HL-60 (cell line): Measurements from ENCODE around the gene CXCR5.

Experiments used
- GABPA ChIP-seq: IDR thresholded peaks from 2 replicates; pipeline ENCODE4 v1.6.1; 2012; ENCODE audit warnings: low read depth
- POLR2AphosphoS5 ChIP-seq: IDR thresholded peaks from 2 replicates; pipeline ENCODE4 v1.6.1; 2012; ENCODE audit warnings: low read depth
- TF ChIP-seq, protein P1 (sequence below): IDR thresholded peaks from one replicate; pipeline ENCODE4 v1.5.1; 2011; ENCODE audit warnings: low read length, control low read depth, inconsistent platforms; ENCODE audit not compliant: insufficient read depth
- TF ChIP-seq, protein P2 (sequence below): IDR thresholded peaks from 2 replicates; pipeline ENCODE4 v1.6.1; 2012; ENCODE audit warnings: low read depth; ENCODE audit not compliant: insufficient replicate concordance

DNA sequence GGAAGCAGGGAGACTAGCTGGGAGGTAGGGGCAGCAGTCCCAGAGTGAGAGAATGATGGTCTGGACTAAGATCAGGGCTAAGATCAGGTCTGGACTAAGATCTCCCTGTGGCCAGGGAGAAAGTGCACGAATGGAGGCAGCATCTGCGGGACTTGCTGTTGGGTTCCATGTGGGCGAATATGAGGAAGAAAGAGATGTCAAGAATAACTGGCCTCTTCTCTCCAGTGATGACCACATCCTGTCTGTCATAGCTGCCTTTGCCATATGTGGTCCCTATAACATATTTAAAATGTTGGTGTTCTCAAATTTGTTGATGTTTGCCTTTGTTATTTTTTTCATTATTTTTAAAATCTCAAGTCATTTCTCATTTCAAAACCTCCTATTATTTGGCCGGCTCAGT, 27.4 kb upstream of the CXCR5 start:
- TF ChIP-seq GABPA (no peak), POLR2AphosphoS5 (no peak)
- TF ChIP-seq, protein P1, sequence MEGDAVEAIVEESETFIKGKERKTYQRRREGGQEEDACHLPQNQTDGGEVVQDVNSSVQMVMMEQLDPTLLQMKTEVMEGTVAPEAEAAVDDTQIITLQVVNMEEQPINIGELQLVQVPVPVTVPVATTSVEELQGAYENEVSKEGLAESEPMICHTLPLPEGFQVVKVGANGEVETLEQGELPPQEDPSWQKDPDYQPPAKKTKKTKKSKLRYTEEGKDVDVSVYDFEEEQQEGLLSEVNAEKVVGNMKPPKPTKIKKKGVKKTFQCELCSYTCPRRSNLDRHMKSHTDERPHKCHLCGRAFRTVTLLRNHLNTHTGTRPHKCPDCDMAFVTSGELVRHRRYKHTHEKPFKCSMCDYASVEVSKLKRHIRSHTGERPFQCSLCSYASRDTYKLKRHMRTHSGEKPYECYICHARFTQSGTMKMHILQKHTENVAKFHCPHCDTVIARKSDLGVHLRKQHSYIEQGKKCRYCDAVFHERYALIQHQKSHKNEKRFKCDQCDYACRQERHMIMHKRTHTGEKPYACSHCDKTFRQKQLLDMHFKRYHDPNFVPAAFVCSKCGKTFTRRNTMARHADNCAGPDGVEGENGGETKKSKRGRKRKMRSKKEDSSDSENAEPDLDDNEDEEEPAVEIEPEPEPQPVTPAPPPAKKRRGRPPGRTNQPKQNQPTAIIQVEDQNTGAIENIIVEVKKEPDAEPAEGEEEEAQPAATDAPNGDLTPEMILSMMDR, result no peak
- TF ChIP-seq, protein P2, sequence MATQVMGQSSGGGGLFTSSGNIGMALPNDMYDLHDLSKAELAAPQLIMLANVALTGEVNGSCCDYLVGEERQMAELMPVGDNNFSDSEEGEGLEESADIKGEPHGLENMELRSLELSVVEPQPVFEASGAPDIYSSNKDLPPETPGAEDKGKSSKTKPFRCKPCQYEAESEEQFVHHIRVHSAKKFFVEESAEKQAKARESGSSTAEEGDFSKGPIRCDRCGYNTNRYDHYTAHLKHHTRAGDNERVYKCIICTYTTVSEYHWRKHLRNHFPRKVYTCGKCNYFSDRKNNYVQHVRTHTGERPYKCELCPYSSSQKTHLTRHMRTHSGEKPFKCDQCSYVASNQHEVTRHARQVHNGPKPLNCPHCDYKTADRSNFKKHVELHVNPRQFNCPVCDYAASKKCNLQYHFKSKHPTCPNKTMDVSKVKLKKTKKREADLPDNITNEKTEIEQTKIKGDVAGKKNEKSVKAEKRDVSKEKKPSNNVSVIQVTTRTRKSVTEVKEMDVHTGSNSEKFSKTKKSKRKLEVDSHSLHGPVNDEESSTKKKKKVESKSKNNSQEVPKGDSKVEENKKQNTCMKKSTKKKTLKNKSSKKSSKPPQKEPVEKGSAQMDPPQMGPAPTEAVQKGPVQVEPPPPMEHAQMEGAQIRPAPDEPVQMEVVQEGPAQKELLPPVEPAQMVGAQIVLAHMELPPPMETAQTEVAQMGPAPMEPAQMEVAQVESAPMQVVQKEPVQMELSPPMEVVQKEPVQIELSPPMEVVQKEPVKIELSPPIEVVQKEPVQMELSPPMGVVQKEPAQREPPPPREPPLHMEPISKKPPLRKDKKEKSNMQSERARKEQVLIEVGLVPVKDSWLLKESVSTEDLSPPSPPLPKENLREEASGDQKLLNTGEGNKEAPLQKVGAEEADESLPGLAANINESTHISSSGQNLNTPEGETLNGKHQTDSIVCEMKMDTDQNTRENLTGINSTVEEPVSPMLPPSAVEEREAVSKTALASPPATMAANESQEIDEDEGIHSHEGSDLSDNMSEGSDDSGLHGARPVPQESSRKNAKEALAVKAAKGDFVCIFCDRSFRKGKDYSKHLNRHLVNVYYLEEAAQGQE, result no peak
